ENCODE data around the gene BEND5. TPM values are rescaled to one million over a fixed set of nuclear protein-coding genes. Genes with fewer than 3 reads are reported as not detected.
A peak's percentile ranks its signal among the peaks of the same experiment; 100 is the strongest.

BEND5 gene
- 0.87 and 1.4 TPM in 2 replicates for total RNA-seq

GRCh38 chr1:48776393-48777218 is at the start of gene BEND5:
Gene BEND5 (minus strand): TSS chr1:48776891. CDS start chr1:48776831, 60 bp downstream.
- DNase-seq (ENCODE audit: low read depth in 2 of 2), result peak in 1 of 2 donors; percentile 41

DNA sequence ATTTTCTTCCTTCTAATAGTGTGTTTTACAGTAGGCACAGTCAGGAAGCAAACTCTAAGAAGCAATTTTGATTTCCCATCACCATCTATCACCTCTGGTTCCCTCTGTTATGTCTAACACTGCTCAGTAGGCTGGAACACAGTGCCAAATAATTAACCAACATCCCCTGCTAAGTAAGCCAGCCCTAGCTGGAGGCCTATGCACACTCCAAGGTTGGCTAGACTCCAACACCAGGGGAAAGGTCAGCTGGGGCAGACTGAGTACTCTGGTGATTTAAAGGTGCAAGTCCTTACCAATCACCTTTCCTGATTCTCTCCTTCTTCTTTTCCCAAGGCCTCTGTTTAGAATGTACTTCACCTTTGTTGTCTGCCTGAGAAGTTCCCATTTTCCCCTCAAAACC is 46.5 kb upstream of the BEND5 start:
- no peak for DNase-seq (ENCODE audit: low read depth in 2 of 2)

DNA sequence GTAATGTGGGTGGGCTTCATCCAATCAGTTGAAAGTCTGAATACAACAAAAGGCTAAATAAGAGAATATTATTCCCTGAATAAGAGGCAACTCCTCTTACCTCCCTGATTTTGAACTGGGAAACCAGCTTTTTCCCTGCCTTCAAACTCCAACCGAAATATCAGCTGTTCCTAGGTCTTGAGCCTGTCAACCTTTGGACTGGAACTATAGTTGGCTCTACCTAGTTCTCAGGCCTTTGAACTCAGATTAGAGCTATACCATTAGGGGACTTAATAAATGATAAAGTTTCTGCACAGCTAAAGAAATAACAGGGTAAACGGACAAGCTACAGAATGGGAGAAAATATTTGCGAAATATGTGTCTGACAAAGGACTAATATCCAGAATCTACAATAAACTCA is 43.8 kb upstream of the BEND5 start:
- no peak for DNase-seq (ENCODE audit: low read depth in 2 of 2)

GRCh38 chr1:48817505-48818114 is 40.9 kb upstream of the BEND5 start:
- DNase-seq (ENCODE audit: low read depth in 2 of 2), result peak; percentile 40 to 68

DNA sequence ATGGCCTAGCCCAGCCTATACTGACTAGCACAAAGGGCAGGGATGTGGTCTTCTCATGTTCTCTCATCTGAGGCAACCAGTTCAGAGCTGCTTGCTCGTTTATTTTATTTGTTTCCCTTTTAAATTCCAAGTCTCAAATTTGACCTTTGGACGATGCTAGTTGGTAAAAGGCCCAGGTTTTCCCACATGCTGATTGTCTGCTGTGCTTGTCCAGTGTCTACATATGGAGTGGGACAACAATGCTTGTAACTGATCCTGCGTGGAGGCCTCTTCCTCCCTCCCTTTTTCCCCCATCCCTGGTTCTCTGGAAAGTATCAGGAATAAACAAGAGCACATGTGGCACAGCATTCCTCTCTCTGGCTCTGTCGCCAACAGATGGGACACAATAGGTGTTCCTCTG is 34.0 kb upstream of the BEND5 start:
- DNase-seq (ENCODE audit: low read depth in 2 of 2), result no peak

DNA sequence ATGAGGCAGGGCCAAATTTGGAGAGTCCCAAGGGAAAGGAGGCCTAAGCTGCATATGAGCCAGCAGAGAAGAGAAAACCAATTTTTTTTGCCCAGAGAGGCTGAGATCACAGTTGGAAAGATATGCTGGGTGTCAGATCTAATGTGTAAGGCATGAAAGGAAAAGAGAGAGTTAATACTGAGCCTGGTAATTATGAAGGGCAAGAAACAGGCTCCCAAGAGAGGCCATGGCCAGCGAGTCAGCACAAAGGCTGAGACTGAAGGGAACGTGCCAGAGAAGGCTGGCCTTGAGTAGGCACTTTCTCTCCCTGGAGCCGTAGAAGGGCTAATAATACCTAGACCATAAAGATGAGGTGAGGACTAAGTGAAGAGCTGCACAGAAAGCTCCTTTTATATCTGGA is 31.8 kb upstream of the BEND5 start:
- no peak for DNase-seq (ENCODE audit: low read depth in 2 of 2)

DNA sequence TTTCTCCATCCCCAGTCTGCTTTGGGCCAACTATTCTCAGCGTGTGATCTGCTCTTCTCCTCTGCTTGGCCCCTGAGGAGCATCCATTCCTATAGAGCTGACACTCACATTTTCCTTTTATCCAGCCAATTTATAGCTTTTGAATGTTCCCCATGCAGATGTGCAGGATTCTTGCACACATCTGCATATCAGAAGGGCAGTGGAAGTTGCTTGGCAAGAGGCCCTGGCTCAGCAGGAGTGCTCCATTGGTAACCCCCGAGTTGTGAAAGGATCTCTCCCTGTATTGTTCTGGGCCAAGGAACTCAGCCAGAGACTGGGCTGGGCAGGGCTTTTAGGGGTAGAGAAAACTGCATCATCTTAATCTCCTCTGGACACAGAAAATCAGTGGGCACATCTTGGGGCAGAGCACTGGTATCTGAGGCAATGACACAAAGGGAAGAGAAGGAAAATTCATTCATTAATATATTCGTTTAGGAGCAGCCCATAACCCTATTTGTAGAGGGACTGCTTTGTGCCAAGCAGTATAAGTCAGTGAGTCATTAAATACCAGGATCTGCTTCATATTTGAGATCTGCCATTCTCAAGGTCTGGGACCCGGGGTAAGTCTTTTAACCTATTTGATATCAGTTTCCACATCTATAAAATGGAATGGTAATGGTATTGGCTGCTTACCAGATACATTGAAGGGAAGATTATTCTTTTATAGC is 31.0 kb upstream of the BEND5 start:
- no peak for DNase-seq (ENCODE audit: low read depth in 2 of 2)

DNA sequence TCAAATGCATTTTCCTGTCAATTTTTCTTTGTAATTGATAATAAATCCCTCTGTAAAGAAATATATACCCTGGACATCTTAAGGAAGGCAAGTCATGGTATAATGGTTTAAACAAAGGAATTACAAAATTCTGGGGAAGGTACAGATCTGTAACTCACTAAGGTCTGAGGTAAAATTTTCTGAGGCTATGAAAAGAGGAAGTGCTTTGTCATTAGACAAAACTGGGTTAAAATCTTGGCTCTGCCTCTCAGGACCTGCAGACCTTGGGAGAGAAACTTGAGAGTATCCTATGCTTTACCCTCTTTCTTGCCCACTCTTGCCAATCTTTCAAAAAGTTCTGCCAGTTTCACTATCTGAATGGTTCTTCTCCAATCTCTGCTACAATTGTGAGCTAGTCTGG is 26.8 kb upstream of the BEND5 start:
- no peak for DNase-seq (ENCODE audit: low read depth in 2 of 2)

DNA sequence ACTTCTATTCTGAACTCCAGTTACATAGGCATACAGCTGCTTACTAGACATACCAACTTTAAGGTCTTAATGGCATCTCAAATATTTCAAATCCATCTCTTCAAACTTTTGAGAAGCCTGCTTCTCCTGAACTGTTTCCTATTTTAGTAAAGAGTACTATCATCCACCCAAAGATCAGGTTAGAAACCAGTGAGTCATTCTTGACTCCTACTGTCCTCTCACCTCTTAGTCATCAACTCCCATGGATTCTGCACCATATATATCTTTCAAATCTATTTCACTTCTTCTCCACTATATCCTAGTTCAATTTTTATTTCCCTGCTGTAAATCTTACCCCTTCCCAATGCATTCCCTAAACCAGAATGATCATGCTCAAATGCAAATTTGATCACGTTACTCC is 18.1 kb upstream of the BEND5 start:
- no peak for DNase-seq (ENCODE audit: low read depth in 2 of 2)

GRCh38 chr1:48793863-48794262 is 17.2 kb upstream of the BEND5 start:
- DNase-seq (ENCODE audit: low read depth in 2 of 2), result no peak

- no peak for DNase-seq (ENCODE audit: low read depth in 2 of 2)
Observed at GRCh38 chr1:48792961-48793360, 16.3 kb upstream of the BEND5 start.

GRCh38 chr1:48790397-48790796 is 13.7 kb upstream of the BEND5 start:
- no peak for DNase-seq (ENCODE audit: low read depth in 2 of 2)

DNA sequence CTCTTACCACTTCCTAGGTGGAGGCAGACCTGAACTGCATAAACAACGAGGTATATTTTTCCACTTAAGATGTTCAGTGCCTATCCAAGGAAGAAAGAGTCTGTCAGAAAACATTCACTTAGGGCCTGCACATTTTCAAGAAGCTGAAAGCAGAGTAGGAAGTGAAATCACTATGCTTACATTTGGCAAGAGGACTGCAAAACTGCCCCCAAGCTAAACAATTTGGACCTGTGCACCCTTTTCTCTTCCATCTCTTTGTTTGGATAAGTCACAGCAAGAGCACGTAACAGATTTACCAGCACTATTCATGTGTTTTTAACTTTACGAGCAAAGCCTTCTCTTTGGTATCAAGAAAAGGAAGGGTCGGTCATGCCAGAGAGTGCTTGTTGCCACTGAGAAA is 13.2 kb upstream of the BEND5 start:
- DNase-seq (ENCODE audit: low read depth in 2 of 2), result no peak

GRCh38 chr1:48785869-48786268 is 9.2 kb upstream of the BEND5 start:
- DNase-seq (ENCODE audit: low read depth in 2 of 2), result no peak

- DNase-seq (ENCODE audit: low read depth in 2 of 2), result no peak
Observed at GRCh38 chr1:48784301-48784700, 7.6 kb upstream of the BEND5 start.

GRCh38 chr1:48777219-48777895 is 666 bp upstream of the BEND5 start:
- no peak for DNase-seq (ENCODE audit: low read depth in 2 of 2)

- DNase-seq (ENCODE audit: low read depth in 2 of 2), result no peak
Observed at GRCh38 chr1:48775831-48776392, 779 bp downstream of the BEND5 start.

- no peak for DNase-seq (ENCODE audit: low read depth in 2 of 2)
Observed at GRCh38 chr1:48773133-48773532, 3.6 kb downstream of the BEND5 start.

- DNase-seq (ENCODE audit: low read depth in 2 of 2), result no peak
Observed at GRCh38 chr1:48772211-48772610, 4.5 kb downstream of the BEND5 start.

- DNase-seq (ENCODE audit: low read depth in 2 of 2), result no peak
Observed at GRCh38 chr1:48771561-48771960, 5.1 kb downstream of the BEND5 start.

DNA sequence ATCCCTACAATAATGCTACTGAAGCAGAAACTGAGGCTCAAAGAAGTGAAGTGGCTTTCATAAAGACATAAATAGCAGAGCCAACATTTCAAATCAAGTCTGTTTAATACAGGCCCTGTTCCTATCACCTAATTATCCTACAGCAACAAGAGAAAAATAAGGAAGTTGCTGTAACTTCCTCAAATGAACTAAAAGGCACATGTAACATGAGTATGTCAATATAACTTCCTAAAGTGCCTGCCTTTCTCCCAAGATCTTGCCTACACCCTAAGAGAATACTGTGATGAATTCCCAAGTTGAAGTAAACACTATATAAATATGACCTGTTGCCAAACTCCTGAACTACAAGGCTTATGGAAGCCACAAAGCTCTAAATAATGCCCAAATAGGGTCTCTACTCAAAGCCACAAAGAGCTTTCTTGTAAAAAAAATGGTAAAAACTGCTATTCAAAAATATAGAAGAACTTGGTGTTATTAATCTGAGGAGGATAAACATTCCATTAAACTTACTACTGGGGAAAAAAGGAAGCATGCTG is 8.6 kb downstream of the BEND5 start:
- no peak for DNase-seq (ENCODE audit: low read depth in 2 of 2)

Data from lung microvascular endothelial cell (primary cell).